Measurements from ENCODE around the gene SLC22A13.
"Not testable (repeated sequence)": the region's sequence is repeated elsewhere in the genome, so short reads cannot be mapped to it uniquely, and the experiment has no call there.

DNA sequence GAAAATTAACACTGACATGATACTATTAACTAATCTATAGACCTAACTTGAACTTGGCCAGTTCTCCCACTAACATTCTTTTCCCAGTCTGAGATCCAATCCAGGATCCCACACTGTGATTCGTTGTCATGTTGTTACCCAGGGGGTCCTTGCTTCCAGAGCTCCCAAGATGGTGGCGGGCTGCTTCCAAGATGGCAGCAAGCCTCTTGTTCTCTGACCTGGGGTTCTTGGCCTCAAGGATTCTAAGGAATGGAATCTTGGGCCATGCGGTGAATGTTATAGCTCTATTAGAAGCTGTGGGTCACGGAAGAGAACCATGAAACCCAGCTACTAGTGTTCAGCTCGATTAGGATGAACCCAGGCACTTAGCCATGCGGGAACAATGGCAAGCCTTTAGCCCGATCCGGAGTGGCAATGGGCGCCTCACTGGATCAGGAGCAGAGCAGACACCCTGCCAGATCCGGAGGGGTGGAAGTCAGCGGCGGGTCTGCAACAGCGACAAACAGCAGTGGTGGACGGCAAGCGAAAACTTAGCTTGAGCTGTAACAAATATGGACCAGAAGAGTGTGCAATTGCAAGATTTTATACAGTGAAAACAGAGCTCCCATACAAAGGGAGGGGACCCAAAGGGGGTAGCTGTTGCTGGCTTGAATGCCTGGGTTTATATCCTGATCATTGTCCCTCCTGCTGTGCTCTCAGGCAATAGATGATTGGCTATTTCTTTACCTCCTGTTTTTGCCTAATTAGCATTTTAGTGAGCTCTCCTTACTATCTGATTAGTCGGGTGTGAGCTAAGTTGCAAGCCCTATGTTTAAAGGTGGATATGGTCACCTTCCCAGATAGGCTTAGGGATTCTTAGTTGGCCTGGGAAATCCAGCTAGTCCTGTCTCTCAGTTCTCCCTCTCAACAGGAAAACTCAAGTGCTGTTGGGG, 23.9 kb downstream of the SLC22A13 start:
- TF ChIP-seq, protein P1, sequence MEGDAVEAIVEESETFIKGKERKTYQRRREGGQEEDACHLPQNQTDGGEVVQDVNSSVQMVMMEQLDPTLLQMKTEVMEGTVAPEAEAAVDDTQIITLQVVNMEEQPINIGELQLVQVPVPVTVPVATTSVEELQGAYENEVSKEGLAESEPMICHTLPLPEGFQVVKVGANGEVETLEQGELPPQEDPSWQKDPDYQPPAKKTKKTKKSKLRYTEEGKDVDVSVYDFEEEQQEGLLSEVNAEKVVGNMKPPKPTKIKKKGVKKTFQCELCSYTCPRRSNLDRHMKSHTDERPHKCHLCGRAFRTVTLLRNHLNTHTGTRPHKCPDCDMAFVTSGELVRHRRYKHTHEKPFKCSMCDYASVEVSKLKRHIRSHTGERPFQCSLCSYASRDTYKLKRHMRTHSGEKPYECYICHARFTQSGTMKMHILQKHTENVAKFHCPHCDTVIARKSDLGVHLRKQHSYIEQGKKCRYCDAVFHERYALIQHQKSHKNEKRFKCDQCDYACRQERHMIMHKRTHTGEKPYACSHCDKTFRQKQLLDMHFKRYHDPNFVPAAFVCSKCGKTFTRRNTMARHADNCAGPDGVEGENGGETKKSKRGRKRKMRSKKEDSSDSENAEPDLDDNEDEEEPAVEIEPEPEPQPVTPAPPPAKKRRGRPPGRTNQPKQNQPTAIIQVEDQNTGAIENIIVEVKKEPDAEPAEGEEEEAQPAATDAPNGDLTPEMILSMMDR (IDR thresholded peaks at IDR 0.05) = not testable (repeated sequence)
- not testable (repeated sequence) for TF ChIP-seq POLR2A (IDR thresholded peaks at IDR 0.05); POLR2AphosphoS5 (IDR thresholded peaks at IDR 0.05); EP300 (IDR thresholded peaks at IDR 0.05; ENCODE audit: low read depth)

Measured in transverse colon (tissue), 4 donors.